HG03442 (cell line): ENCODE data around the gene ZNF493.
A peak's percentile ranks its signal among the peaks of the same experiment; 100 is the strongest.

ENCODE experiments used
- ATAC-seq: cut with Tn5 transposase; IDR thresholded peaks from one replicate; pipeline ENCODE4 v1.9.1; 2021; ENCODE audit warnings: mild to moderate bottlenecking, moderate library complexity; ENCODE audit not compliant: unreplicated experiment

ZNF493 gene

DNA sequence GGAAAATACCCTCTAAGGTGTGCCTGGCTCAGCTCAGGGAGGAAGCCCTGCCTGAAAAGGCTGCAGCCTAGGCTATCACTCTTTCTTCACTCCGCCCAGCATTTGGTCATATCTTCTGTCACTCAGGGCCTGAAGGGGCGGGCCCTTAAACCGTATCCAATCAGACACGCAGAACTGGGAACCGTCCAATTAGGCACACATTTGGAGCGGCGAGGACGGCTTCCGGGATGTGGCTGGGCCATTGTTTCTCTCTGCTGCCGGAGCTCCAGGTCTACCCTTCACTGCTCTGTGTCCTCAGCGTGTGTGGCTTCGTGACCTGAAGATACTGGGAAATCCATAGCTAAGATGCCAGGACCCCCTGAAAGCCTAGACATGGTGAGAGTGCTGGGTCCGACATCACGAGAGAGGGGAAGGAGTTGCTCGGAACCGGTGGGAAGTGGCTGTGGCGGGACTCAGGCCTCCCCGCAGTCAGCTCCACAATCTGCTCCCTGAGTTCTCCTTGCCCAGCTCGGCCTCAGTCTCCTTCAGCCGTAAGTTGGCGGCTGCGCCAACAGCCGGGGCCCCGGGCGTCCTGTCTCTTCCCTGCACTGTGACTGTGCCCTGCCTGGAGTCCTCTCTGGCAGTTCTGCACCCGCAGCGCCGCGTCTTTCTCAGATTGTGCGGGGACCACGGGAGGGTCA lies at the start of gene ZNF493:
TSS of gene ZNF493 (plus strand) at position 241 of the 680 bp plus-strand sequence. CDS start at position 346, 105 bp downstream.
- peak; percentile 99 for ATAC-seq

DNA sequence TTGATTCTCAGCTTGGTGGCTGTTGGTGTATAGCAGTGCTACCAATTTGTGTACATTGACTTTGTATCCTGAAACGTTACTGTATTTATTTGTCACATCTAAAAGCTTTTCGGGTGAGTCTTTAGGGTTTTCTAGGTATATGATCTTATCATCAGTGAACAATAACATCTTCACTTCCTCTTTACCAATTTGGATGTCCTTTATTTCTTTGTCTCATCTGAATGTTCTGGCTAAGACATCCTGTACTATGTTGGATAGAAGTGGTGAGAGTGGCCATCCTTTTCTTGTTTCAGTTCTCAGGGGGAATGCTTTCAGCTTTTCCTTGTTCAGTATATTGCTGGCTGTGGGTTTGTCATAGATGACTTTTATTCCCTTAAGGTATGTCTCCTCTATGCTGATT lies 44.1 kb upstream of the ZNF493 start:
- no peak for ATAC-seq

DNA sequence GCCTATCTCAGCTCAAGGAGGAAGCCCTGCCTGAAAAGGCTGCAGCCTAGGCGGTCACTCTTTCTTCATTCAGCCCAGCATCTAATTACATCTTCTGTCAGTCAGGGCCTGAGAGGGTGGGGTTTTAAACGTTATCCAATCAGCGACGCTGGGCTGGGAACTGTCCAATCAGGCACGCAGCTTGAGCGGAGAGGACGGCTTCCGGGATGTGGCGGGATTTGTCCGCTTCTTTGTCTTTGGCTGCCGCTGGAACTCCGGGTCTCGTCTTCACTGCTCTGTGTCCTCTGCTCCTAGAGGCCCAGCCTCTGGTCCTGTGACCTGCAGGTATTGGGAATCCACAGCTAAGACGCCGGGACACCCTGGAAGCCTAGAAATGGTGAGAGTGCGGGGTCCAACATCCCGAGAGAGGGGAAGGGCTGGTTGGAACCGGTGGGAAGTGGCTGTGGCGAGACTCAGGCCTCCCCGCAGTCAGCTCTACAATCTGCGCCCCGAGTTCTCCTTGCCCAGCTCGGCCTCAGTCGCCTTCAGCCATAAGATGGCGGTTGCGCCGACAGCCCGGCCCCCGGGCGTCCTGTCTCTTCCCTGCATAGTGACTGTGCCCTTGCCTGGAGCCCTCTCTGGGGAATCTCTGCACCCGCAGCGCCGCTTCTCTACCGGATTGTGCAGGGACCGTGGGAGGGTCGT lies 38.0 kb upstream of the ZNF493 start, which contains the start of gene ZNF738:
TSS of gene ZNF738 (plus strand) at position 233 of the 684 bp plus-strand sequence. CDS start at position 374, 141 bp downstream.
- peak; percentile 92 for ATAC-seq

DNA sequence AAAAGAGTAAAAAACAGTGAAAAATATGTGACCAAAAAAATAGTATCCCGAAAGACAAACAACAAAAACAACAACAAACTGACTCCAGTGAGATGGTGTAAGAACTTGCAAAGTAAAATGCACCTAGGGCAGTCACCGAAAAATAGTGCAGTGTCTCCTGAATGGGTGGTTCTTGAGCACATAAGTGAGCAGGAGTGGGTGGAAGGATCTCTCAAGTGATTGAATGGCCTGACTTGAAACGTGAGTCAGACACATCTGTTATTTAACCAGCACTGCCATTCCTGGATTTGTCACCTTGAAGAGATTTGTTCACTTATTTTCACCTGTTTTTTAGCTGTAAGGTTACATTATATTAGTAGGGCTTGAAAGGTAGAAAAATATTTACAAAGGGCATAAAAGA lies 34.6 kb upstream of the ZNF493 start:
- ATAC-seq, result no peak

DNA sequence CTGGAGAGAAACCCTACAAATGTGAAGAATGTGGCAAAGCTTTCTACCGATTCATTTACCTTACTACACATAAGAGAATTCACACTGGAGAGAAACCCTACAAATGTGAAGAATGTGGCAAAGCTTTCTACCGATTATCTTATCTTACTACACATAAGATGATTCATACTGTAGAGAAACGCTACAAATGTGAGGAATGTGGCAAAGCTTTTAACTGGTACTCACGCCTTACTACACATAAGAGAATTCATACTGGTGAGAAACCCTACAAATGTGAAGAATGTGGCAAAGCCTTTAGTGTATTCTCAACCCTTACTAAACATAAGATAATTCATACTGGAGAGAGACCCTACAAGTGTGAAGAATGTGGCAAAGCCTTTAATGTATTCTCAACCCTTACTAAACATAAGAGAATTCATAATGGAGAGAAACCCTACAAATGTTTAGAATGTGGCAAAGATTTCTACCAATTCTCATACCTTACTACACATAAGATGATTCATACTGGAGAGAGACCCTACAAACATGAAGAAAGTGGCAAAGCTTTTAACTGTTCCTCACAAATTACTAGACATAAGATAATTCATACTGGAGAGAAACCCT lies 12.9 kb upstream of the ZNF493 start:
- no peak for ATAC-seq

DNA sequence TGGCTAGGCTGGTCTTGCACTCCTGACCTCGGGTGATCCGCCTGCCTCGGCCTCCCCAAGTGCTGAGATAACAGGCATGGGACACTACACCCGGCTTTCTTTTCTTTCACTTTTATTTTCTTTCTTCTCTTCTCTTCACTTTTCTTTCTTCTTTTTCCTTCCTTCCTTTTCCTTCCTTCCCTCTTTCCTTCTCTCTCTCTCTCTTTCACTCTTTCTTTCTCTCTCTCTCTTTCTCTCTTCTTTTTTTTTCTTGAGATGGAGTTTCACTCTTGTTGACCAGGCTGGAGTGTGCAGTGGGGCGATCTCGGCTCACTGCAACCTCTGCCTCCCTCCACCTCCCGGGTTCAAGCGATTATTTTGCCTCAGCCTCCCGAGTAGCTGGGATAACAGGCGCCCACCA lies 812 bp upstream of the ZNF493 start:
- ATAC-seq, result no peak

DNA sequence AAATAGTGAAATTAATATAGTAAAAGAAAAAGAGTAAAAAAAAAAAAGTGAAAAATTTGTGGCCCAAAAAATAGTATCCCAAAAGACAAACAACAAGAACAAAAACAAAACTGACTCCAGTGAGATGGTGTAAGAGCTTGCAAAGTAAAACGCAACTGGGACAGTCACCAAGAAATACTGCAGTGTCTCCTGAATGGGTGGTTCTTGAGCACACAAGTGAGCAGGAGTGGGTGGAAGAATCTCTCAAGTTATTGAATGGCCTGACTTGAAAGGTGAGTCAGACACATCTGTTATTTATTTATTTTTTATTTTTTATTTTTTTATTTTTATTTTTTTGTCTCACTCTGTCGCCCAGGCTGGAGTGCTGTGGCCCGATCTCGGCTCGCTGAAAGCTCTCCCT lies 1.9 kb downstream of the ZNF493 start:
- no peak for ATAC-seq

DNA sequence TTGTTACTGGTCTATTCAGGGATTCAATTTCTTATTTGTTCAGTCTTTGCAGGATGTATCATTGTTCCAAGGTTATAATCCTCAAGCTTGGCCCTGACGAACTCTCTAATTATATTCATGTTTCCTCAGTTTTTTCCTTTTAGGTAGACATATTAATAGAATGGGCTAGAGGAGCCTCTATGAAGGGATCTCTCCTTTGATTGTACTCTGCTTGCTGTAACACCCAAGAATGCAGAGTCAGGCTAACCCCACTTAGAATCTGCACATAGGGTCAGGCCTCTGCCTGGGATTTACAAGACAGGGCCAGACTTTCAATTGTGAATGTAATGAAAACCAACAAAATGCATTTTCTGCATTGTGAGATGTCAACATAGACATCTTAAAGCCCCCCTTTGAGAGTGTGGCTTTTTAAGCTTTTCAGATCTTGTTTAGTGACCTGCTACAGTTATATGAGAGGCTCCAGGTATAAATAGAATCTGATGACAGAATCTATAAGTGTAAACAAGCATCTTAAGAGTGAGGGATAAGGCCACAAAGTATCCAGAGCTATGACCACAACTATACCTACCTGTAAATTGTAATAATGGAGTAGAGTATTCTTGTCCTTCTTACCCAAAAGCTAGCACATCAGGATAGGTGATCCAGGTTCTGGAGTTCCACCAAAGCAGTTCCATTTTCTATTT lies 5.5 kb downstream of the ZNF493 start:
- ATAC-seq, result no peak

DNA sequence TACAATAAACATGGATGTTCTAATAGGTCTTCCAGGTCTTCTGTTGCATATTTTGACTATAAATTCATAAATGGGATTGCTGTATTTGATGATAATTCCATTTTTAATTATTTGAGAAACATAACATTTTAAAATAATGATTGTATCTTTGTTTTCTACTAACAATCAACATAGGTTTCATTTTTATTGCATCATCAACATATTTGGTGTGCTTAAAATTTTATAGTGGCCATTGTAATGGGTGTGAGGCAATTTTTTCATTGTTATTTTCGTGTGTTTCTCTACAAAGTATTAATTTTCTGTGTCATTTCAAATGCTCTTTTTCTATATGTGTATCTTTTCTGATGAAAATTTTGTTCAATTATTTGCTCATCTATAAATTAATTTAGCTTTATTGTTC lies 13.2 kb downstream of the ZNF493 start:
- ATAC-seq, result no peak

DNA sequence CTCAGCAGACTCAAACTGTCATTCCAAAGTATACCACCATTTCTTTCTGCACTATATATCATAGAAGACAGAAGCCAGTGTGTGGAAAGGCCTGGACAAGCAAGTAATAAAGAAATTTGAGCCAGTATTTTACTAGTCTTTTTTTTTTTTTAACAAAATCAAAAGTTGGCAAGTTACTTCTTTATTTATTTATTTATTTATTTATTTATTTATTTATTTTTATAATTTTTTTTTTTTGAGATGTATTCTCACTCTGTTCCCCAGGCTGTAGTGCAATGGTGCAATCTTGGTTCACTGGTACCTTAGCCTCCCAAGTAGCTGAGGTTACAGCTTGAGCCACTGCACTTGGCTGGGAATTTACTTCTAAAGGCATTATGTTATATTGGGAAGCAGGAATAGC lies 25.3 kb downstream of the ZNF493 start:
- ATAC-seq, result no peak

DNA sequence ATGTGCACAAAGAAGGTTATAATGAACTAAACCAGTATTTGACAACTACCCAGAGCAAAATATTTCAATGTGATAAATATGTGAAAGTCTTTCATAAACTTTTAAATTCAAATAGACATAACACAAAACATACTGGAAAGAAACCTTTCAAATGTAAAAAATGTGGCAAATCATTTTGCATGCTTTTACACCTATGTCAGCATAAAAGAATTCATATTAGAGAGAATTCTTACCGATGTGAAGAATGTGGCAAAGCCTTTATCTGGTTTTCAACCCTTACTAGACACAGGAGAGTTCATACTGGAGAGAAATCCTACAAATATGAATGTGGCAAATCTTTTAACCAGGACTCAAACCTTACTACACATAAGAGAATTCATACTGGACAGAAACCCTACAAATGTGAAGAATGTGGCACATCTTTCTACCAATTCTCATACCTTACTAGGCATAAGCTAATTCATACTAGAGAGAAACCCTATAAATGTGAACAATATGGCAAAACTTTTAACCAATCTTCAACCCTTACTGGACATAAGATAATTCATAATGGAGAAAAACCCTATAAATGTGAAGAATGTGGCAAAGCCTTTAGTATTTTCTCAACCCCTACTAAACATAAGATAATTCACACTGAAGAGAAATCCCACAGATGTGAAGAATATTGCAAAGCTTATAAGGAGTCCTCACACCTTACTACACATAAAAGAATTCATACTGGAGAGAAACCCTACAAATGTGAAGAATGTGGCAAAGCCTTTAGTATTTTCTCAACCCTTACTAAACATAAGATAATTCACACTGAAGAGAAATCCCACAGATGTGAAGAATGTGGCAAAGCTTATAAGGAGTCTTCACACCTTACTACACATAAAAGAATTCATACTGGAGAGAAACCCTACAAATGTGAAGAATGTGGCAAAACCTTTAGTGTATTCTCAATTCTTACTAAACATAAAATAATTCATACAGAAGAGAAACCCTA lies 26.4 kb downstream of the ZNF493 start:
- ATAC-seq, result no peak

DNA sequence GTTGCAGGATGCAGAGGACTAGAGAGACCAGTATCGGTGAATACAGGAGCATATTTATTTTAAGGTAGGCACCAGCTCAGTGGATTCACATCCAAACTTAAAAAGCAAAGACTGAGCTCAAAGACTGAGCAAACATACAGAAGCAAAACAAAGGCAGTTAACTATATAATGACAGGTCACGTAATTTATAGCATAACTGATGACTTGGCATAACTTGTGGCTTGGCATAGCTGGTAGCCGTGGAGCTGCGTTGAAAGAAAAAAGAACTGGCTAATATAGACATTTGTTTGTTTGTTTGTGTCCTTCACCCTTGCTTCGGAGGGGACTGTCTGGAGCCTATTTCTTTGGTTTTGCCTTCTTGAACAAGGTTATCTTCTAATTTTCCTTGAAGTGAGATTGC lies 33.7 kb downstream of the ZNF493 start:
- no peak for ATAC-seq

DNA sequence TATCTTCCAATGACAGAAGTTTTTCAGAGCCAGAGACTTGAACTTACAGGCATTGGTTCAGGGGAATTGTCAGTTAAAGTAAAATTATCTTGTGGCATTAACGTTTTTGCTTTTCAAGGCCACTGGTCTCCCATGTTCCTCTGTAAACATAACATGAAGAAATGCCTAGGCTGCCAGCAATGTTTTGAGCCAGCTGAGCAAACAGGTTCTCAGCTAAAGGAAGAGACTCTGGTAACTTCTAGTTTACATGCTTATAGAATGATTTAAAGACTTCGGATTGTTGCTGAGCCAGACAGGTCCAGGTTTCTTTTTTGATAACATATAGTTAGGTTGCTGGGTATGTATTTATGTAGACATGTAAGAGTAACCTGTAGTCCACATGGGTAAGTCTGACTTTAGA lies 35.7 kb downstream of the ZNF493 start:
- ATAC-seq, result no peak

DNA sequence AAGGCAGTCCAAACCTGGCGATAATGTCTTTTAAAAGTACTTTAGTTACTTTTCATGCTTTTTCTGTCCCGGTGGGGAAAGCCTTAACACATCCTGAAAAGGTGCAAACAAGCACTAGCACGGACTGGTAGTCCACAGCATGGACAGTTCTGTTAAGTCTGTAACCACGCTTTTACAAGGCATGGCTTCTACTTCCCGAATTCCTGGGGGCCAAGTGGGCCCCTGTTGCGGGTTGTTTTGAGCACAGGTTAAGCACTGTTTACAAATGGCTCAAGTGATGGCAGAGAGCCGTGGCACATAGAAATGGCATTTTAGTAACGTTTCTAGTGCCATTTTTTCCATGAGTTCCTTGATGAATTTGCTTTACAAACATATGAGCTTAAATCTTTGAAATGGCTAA lies 37.6 kb downstream of the ZNF493 start:
- no peak for ATAC-seq

DNA sequence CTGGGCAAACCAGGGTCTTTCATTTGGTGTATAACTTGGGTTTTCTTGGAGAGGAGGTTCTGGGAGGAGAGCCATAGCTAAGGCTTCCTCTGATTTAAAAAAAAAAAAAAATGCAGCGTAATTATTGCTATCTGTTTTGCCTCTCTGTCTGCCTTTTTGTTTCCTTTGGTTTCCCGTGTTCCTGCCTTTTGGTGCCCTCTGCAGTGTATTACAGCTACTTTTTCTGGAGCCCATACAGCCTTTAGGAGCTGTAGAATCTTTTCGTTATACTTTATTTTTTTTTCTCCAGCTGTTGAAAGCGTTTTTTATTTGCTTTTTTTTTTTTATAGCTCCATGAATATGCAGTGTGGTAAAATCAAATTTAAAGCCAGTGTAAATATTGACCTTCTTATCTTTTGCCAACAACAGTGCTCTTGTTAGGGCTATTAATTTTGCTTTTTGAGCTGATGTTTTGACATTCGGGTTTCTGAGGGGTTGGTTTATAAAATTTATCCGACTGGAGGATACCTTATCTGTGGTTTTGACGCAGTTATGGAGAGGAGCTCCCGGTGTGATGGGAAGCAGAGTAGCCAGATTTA lies 38.1 kb downstream of the ZNF493 start:
- no peak for ATAC-seq

DNA sequence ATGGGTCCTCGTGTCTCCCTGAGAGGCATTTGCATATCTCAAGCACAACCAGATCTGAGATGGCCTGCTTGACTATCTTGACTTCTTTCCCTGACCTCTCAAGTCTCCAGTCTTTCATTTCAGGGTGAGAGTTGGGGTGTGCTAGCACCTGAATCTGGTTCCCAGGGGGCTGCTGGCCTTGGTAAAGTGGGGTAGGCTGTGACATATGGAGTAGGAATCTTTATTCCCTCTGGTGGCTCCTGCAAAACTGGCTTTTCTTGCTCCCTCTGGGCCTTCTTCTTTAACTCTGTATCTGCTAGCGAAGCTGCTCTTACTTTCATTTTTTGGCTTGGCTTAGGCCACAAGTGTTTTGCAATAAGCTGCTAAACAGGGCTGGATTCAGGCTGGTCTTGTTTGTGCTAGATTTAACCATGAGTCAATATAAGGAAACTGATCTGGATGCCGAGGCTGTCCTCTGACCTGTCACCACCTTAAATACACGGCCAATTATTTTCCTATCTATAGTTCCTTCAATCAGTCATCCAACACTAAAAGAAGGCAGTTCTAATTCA lies 42.3 kb downstream of the ZNF493 start:
- no peak for ATAC-seq

DNA sequence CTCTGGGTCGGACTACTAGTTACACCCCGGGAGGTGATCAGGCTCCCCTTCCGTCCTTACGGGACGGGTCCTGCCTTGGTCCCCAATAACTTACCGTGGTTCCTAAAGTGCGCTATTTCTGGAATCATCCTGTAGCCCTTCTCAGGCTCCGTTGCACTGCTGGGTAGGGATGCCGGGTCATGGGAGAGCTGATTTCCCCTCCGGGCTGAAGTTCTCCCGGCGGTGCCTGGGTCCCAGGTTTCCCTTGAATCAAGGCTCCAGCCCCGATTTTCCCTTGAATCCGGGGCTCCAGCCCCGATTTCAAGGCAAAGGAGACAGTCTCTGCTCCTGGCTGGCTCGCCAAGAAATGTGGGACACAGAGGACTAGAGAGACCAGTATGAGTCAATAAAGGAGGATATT lies 43.4 kb downstream of the ZNF493 start:
- no peak for ATAC-seq

DNA sequence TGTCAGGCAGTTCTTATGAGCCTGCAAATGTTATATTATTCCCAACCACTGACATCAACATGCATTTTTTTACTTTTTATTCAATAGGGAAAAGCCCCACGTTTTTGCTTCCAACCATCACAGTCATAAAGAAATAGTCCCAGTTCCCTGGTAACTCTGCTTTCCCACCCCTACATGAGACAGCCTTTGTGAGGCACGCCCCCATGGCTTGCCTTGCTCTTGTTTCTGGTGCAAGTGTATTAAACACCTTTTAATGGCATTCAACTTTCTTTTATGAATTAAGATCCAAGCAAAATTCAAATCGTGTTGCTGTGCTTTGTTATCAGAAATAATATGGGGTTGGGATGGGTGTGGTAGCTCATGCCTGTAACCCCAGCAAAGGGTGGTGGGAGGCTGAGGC lies 54.3 kb downstream of the ZNF493 start:
- no peak for ATAC-seq

DNA sequence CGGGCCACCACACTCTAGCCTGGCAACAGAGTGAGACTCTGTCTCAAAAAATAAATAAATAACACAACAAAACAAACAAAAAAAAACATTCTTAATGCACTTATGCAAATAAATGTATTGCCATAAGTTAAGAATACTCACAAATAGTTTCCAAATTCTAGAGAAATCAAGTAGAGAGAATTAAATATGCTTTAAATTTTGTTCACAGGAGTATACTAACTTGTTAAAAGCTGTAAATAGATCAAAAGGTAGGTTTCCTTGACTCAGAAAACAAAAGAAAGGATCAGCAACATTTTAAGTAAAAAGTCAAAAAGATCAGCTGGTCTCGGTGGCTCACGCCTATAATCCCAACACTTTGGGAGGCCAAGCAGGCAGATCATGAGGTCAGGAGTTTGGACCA lies 58.0 kb downstream of the ZNF493 start:
- ATAC-seq, result no peak

DNA sequence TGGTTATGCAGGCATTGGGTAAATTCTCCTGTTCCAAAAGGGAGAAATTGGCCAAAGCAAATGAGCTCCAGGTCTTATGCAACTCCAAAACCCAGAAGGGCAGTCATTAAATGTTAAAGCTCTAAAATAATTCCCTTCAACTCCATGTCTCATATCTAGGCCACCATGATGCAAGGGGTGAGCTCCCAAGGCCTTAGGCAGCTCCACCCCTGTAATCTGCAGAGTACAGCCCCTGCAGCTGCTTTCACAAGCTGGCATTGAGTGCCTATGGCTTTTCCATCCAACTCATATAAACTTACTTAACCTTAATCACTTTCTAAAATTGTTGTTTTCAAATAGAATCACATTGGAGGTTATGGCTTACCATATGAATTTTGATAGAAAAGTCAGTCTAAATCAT lies 63.8 kb downstream of the ZNF493 start:
- no peak for ATAC-seq
